ENCODE results near the gene SHISAL1. TPM values are rescaled to one million over a fixed set of nuclear protein-coding genes. Genes with fewer than 3 reads are reported as not detected.

Gene SHISAL1
- total RNA-seq, 1 donor from 2014 or later, result 0.24 TPM

GRCh38 chr22:44196241-44196640, 116.5 kb downstream of the SHISAL1 start:
- no peak for DNase-seq (ENCODE audit: low read depth)

- DNase-seq (ENCODE audit: low read depth), result no peak
These were observed 117.4 kb downstream of the SHISAL1 start for GRCh38 chr22:44195189-44195871.

GRCh38 chr22:44194569-44194968, 118.2 kb downstream of the SHISAL1 start:
- no peak for DNase-seq (ENCODE audit: low read depth)

Other genes with a start within 250 kb of the SHISAL1 start
- 0.05 TPM in 1 of 2 replicates, not detected in the other for gene PARVG, start 132.0 kb downstream of the SHISAL1 start, total RNA-seq
- 24.9 and 26.6 TPM in 2 replicates for gene RTL6, start 185.3 kb upstream of the SHISAL1 start, total RNA-seq